Activated effector memory CD4-positive, alpha-beta T cell treated with Interleukin-2 at 50 U/mL for 16 hours (primary cell): ENCODE data around the gene DAPK1.
"Not testable (repeated sequence)": the region's sequence is repeated elsewhere in the genome, so short reads cannot be mapped to it uniquely, and the experiment has no call there.

Experiments used
- DNase-seq: peaks from one replicate; pipeline ENCODE4 v3.0.0-alpha.2; 2020

The DAPK1 gene

DNA sequence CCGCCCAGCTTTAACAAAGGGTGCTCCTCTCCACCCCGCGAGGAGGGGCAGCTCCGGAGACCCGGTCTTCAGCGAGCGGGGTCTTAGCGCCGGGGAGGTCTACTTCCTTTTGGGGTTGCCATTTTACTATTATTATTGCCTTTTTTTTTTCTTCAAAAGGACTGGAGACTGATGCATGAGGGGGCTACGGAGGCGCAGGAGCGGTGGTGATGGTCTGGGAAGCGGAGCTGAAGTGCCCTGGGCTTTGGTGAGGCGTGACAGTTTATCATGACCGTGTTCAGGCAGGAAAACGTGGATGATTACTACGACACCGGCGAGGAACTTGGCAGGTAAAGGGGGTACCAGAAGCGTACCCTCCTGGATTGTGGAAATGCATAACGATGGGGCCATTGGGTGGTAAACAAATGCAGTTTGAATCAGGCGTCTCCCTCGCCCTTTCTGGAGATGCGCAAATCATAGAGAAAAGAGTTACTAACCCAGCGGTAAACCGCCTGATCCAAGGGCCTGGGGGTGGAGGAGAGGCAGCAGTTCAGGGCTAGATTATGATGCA lies 1.2 kb downstream of the DAPK1 start:
- DNase-seq: no peak

DNA sequence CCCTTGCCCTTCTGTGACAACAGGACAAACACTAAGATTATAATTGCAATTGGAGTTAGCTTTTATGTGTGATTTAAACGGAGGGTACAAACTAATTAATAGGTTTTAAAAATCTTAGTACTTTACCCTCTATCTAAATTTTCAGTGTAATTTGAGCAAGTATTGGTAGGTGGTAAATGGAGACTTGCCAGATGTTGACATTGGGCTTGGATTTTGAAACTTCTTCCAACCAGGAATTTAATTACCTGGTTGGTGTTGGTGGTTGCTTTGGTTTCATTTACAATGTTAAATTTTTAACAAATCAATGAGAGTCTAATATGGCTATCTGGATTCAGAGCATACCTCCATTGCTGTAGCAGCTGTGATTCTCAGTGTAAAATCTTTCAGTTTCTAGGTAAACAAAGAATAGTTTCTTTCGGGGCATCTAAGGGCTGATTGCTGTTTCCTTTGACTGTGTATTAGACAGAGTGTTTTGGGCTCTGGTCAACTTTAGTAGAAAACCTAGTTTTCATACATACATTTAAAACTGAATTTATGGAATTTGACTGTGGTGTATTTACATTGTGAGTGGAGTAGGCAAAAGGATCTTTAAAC lies 1.9 kb downstream of the DAPK1 start:
- DNase-seq: no peak

DNA sequence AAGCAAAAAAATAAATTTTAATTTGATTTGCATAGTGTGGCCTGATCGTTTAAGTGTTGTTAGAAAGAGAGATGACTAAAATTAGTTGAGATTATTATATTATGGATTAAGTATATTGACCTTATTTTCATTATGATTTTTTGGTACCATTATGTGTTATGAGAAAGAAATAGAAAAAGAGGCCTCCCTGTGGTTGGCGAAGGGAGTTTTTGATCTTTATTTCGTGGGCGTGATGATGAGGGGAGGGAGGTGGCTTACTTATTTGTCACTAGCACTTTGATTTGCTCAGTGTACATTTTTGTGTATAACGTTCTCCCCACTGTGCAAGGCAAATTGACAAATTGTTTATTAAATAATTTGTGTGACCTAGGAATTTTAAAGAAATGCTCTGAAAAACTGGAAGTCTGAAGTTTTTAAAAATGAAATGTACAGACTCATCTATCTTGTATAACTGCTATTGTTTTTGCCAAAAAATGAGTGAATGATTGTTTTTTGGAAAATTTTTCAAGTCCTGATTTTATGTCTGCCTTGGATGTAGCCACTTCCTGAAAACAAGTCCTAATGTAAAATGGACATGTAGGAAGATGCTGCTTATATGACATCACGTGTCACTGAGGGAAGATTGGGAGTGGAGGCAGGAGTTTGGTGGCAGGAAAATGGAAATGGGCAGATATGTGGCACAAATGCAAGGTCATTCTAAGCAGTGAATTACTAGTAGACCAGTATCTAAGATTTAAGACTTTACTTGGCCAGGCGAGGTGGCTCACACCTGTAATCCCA lies 3.0 kb downstream of the DAPK1 start:
- no peak for DNase-seq

DNA sequence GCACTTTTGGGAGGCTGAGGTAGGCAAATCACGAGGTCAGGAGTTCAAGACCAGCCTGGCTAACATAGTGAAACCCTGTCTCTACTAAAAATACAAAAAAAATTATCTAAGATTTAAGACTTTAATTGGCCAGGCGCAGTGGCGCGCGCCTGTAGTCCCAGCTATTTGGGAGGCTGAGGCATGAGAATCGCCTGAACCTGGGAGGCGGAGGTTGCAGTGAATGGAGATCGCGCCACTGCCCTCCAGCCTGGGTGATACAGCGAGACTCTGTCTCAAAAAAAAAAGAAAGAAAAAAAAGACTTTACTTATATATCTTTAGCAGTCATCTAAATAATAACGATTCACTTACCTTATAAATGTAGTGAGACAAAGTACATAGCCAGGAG lies 3.6 kb downstream of the DAPK1 start:
- DNase-seq: not testable (repeated sequence)

DNA sequence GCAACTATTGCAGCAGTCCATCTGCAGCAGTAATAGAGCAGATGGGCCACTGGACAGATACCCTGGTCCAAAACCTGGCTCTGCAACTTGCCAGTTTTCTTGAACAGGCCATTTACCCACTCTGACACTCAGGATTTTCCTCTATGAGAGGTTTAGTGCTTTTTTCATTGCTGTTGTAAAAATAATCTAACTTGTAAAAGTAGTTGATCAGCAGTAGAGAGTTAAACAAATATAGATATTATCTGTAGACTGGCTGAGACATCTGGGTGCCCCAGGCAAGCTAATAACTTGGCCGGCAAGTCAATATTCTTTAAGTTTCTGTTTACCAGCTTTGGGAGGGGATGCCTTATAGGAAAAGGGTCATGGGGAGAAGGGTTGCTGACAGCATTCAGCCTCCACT lies 4.1 kb downstream of the DAPK1 start:
- DNase-seq: no peak

DNA sequence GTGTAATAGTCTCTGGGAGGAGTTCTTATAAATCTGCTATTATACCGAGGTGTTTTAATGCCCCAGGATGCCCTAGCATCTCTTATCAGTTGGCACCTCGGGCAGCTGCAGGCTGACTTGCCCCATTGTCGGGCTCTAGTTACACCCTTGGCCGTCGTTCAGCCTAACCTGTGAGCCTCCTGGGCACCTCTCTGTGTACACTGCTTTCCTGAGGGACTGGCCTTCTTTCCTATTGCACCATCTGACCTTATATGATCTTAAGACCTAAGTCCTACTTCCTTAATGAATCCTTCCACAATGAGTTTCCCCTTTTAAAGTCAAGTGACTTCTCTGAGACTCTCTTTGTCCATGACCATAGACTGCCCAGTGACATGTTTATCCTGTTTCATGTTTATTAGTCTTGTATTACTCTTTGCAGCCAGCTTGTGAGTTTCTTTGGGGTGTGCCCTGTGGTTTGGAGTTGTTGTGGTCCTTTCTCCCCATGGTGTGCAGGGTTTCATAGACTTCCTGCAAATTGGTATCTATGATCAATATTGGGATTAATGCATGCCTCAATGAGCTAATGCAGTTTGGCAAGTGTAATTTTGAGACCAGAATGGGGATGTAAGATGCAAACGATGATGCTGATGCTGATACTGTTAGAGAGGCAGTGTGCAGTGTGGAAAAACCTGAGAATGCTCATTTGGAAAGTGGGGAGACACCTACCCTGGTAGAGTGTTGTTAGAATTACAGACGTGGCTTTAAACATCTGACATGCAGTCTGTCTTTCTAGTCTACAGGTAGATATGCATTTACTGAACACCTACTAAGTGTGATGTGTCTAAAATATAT lies 4.9 kb downstream of the DAPK1 start:
- DNase-seq: no peak

DNA sequence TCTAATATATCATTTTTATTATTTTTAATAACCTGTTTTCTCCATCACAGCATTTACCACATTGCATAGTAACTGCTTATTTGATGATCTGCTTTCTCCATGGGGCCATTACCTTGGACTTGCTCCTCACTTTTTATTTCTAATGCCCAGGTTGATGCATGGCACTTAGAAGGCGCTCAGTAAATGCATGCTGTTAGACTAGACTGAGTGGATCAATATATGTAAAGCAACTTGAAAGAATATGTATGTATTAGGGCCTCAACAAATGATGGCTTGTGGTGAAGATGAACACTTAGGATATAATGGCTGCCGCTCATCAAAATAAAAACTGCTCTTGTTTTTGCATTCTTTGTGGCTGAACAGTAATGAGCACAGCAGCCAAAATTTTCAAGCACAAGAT lies 5.8 kb downstream of the DAPK1 start:
- DNase-seq: no peak

DNA sequence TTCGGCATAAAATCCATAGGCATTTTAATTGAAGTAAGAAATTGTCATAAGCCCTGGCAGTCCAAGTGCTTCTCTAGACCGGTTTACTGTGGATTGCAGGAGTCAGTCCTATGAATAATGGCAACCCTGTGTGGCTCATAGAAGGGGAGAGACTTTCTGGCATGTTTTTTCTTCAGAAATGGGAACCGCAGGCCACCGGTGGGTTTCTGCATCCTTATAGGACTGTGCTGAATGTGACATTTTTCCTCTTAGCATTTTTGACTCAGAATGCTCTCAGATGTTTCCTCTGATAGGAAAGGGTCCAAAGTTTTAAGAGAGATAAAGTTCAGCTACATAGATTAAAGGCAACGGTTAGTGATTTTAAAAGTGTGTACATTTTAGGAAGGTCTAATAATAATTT lies 6.3 kb downstream of the DAPK1 start:
- DNase-seq: no peak

DNA sequence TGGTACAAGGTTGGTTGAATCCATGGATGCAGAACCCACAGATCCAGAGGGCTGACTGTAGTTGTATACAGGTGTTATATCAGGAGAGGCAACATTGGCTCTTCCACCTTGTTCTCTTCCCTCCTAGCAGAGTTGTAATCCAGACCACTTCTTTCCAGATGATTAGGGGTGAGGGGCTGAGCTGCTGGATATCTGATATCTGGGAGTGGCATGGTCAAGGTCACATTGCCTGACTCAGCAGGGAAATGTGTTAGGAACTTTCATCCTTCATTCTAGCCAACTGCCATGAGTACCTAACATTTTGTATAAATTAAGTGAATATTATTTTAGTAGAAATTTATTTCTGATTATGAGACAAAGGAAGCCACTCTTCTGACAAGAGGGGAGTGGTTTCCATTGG lies 7.3 kb downstream of the DAPK1 start:
- no peak for DNase-seq

DNA sequence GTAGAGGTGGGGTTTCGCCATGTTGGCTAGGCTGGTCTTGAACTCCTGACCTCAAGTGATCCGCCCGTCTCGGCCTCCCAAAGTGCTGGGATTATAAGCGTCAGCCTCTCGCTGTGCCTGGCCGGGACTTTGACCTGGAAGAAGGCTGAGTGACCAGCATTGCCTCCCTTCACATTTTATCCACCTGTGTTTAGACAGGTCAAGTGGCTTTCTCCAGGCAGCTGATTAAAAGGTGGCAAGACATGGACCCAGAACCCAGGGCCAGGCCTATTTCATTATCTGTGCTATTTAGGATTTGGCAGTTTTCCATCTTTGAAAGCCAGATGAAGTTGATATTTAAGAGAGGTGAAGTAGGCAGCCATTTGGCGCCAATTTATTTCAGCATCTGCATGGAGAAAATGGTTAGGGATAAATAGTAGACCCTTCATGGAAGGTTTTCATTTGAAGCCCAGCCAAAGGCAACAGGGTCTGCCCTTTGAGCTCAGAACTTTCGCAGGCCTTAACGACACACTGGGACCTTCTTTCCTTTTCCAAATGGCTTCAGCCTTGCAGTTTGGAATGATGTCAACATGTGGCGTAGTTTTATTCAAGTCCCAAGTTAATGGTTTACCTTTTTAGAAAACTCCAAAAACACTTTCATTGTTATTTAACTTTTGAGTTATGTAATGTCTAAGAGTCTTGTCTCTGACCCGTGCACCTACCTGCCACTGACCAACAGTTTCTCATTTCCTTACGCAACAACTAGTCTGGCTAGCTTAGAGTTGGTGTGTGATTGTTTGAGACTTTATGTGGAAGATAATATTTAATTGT lies 8.4 kb downstream of the DAPK1 start:
- no peak for DNase-seq

DNA sequence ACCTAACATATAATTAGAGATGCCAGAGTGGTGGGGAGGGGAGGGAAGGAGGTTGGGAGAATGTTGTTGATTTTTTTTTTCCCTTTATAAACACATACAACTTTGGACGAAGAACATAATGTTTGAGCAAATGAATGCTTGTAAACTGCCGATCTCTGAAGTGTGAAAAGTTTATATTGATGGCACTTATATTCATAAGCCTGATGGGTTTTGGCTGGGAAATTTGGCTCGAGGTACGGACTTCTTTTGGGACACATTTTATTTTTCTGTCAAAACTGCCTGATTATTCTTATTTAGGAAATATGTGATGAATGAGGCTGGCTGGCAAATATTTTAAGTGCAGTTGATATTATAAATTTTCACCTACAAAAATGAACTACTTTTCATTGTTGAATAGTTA lies 9.9 kb downstream of the DAPK1 start:
- DNase-seq: no peak

DNA sequence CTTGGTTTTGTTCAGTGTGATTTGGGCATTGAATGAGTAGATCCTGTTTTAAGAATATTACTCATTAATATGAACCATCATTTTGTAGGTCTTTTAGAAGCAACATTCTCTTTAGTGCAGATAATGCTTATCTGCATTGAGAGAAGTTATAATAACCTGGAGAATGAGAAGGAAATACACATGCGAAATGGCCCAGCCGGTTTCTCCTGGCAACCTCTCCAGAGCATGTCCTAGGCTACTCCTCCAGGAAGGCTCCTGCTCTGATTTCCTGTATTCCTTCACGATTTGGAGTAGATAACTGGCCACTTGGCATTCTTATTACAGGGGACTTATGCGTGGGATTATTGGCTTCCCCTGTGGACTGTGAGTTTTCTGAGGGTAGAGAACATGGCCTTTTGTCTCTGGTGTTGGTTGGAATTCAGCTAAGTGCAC lies 12.6 kb downstream of the DAPK1 start:
- no peak for DNase-seq

DNA sequence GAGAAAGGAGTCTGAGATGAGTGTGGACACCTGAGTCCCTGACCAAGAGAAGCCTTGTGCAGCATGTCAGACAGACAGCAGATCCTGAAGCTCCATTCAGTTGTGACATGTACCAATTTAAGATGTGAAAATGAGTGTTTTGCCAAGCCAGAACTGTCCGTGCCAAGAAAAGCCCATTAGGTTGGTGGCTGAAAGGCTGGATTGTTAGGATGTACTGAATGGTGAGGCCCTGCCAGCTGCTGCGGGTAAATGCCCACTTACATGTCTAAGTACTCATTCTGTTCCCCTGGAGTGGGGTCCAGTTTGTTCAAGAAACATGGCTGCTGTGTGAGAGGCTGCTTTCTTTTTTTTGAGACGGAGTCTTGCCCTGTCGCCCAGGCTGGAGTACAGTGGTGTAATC lies 14.6 kb downstream of the DAPK1 start:
- DNase-seq: no peak

DNA sequence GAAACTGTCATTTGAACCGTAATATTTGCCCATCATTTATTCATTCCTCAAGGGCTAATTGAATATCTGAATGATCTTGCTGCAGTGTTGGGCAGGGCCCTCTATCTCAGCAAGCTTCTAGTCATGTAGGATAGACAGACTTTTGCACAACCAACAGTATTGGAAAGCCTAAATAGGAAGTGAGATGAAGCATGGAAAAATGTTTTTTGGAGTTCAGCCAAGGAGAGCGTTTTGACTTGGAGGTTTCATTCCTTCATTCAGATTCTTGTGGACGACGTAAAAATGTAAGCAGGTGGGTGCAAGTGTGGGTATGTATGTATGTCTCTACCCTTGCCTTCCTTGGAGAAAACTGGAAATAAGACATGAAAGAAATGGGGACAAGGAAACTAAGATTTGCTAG lies 15.5 kb downstream of the DAPK1 start:
- no peak for DNase-seq

DNA sequence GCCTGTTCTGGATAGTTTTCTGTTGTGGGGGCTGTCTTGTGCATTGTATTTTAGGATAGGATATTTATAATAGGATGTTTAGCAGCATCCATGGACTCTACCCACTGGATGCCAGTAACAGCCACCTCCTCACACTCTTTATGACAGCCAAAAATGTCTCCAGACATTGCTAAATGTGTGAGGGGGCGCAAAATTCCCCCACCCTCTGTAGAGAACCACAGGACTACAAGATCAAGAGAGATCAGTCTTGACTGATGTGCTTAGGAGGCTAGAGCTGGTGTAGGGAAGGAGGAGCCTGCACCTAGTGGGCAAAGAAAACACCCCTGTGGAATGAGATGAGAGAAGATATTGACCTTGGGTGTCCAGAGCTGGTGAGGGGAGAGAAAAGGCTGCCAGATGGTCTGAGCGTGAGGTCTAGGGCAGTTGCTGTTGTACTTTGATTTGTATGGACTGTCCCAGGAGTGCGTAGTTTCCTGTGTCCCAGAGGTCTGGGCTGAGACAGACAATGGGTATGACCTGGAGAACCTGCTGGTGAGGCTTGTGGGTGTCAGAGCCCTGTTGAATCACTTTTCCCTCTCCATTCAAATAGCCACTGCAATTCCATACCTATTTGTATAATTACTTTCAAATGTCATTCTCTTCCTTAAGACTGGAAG lies 16.3 kb downstream of the DAPK1 start:
- no peak for DNase-seq

DNA sequence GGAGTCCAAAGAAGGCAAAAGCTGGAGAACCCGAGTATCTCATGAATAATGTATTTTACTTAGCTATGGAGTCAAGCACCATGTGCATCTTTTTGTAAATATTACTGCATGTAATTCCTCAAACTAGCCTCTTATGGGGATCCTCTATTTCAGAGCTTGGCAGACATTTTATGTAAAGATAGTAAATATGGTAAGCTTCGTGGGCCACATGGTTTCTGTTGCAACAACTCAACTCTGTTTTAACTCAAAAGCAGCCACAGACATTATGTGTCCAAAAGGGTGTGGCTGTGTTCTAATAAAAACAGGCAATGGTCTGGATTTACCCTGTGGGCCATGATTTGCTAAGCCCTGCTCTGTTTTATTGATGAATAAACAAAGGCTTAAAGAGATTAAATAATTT lies 17.3 kb downstream of the DAPK1 start:
- no peak for DNase-seq

DNA sequence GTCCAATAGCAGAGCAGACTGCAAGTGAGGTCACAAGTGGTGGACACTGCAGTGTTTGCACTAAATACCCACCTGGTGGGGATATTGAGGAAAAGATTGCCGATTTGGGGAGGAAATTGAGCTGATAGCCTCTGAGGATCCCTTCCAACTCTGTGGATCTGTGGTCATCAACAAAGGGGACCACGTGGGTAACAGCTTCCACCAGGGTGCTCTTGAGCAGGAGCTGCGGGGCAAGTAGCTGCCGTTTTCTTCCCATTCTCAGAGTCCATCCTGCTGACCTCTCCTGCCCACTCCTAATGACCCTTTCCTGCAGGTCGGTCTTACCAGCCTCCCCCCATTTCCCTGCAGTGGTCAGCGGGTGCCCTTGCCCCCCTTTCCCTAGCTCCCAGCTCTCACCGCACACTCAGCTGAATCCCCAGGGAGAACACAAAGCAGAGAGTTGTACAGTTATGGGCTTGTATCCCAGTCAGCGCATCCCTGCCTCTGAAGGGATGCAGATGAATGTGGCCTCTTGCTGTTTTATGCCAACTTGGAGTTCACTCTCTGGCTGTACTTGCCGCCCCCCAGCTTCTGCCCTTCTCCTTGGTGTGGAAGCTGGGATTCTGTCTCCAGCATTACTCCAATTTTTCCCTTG lies 18.0 kb downstream of the DAPK1 start:
- DNase-seq: no peak

DNA sequence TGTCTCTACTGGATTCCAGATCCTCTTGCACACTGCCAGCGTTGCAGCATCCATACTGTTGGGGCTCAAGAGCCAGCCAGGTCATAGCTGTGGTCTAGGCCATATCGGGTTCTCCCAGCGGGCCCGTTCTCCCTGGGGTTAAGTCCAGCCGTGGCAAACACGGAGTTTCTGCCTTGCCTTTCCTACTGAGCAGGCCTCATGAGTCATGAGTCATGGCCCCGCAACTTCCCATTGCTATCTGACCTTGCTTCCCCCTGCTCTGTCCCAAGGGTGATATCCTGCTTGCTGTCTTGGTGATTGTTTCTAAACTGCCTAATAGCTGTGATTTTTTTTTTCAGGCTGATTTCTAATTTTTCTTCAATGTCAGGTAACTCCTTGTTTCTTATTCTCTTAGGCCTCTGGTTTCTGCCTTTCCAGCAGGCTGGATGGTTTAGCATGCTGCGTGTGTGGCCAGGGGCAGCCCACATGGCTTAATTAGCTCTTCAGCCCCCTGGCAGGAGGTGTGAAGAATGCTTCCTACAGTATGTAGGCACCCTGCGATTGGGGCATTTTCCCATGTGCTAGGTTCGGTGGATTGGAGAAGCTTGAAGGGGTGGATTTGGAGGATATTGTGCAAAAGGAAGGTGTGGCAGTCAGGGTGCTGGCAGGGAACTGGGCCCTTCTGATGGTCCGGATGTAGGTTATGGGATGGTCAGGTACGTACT lies 18.7 kb downstream of the DAPK1 start:
- DNase-seq: no peak

DNA sequence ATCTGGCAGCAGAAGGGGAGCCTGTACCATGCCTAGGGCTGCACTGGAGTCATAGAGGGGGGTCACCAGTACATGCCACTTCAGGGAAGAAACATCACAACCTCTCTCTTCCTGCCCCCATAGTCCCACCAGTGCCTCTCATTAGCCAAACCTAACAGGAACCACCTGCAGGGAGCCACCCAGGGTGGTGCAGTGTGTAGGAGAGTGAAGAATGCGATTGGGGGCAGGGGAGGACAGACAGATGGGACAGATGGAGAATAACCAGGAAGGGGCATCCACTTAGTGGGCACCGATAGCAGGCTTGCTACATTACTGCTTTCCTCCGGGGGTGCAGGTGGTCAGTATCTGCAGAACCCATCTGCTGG lies 19.2 kb downstream of the DAPK1 start:
- no peak for DNase-seq

DNA sequence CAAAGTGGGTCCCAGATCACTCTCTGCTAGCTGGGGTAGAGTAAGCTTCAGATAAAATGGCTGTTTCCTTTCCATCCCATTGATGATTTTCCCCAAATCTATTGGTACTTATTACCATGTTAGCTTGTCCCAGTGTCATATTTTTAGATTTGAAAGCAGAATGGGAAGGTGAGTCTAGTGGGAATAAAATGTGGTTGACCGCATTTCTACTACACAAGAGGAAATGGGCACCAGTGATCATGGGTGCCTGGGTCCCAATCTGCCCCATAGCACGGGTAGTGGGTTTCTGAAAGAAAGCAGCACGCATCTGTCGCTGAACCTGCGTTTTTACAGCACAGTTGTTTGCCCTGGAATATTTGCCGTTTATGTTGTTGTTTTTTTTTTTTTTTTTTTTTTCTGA lies 20.1 kb downstream of the DAPK1 start:
- no peak for DNase-seq

DNA sequence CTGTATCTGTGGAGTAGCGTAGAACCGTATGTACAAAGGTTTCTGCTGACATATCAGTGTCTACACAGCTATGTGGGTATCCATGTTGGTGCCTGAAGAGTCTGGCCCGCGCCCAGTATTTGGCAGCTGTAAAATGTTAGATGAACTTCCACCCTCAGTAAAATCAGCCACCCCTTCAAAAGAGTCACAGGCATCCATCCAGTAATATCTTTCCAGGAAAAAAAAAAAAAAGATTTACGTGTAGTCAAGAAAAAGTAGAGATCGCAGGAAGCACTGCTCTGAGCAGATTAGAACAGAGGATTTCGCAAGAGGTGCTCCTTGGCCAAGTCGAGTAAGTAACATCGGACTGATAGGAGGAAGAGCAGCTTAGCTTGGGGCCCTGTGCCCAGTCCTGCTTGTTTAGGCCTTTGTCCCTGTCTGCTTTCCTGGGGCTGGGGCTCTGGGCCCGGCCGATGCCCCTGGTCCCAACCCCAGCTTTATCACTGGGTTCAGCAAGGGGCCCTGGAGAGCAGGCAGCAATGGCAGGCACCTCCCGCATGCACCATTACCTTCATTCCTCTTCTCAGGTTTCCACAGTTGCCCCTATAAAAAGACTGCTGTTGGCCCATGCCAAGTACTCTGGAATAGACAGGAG lies 21.2 kb downstream of the DAPK1 start:
- no peak for DNase-seq
